HTR-8/SVneo (cell line): ENCODE data around the gene ALKBH3.

ENCODE experiments used
- DNase-seq: peaks from one replicate; pipeline ENCODE4 v3.0.0; 2011; ENCODE audit warnings: low spot score, mixed read lengths; ENCODE audit not compliant: insufficient read length
- FAIRE-seq: peaks from 2 replicates; lab custom pipeline; 2011; peaks lifted over from hg19 to GRCh38; lab: Jason Lieb, UNC

The ALKBH3 gene

GRCh38 chr11:43934601-43935423 is 54.2 kb downstream of the ALKBH3 start:
- FAIRE-seq (no peak), DNase-seq (no peak)

DNA sequence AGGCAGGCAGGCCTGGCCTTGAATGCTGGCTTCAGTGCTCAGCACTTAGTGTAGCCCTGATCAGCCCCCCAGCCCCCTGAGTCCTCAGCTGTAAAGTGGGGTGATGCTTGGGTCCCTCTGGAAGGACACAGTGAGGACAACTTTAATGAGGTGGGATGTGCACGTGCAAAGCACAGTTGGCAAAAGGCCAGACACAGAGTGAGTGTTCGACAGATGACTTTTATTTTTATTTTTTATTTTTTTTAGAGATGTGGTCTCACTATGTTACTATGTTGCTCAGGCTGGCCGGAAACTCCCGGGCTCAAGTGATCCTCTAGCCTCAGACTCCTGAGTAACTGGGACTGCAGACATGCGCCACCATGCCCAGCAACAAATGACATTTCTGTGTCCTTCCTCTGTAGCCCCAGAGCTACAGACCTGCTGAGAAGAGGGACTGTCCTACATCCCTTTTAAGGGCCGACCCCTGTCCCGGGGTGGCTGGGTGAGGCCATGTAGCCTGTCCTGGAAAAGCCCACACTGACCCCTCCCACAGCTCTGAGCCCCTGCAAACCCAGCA is 54.9 kb downstream of the ALKBH3 start:
- FAIRE-seq (no peak), DNase-seq (no peak)

DNA sequence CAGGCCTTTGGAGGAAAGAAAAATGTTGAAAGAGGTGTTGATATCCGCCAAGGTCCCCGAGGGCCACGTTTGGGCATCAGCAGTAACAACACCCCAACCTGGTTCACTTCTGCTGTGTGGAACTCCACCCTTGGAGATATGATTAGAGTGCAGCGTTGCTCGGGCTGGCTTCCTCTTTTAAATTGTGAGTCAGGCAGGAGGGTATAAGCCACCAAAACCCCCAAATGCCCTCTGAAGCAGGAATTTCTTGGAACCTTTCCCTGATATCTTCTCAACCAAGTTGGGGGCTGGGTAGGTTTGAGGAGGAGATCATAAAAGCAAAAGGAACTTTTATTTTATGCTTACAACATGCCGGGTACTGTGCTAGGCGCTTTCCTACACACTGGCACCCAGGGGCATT is 55.4 kb downstream of the ALKBH3 start:
- FAIRE-seq = no peak

DNA sequence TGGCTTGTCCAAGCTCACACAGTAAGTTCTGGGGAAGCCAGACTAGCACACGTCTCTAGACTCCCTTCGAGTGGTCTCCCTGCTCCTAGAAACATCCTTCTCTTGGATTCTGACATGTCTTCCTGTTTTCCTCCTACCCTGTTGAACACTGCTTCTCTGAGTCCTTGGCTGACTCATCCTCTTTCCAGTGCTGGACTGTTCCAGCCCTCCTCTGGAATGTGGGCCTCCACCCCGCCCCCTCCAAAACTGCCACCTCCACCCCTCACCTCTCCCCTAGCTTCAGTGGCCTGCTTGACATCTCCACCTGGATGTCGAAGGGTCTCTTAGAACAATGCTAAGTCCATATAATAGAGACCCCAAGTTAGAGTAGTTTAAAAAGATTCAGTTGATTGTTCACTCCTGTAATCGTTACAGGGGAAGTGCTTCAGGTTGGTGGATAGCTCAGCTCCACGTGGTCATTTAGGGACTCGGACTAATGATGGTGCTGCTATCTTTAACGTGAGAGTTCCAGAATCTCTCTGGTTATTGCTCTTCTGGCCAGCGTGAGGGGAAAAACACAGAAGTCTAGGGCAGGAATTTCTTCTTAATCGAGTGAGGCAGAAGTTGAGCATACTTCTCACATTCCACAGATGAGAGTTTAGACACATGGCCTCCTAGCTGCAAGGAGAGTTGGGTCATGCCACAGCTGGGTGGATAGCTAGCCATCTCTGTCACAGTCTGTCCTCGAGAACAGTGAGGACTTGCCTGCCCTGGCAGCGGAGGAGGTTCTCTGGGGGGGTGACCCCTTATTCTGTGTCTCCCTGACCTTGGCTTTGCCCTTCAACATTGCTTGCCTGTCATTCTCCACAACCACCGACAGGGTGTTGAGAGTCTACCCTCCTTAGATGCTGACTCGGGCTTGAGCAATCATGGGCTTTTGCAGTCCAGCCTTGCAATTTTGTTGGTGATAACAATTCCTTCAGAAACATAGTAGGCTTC is 57.1 kb downstream of the ALKBH3 start:
- no peak for FAIRE-seq

More for the DNA sequence above, 55.4 kb downstream of the ALKBH3 start:
- no peak for DNase-seq

GRCh38 chr11:43941257-43941994 is 60.8 kb downstream of the ALKBH3 start:
- DNase-seq = no peak
- peak; percentile 26 for FAIRE-seq

More for the DNA sequence above, 57.1 kb downstream of the ALKBH3 start:
- peak; percentile 76 for DNase-seq

- no peak for DNase-seq
Observed at GRCh38 chr11:43942662-43943371, 62.2 kb downstream of the ALKBH3 start.

GRCh38 chr11:43943372-43943930 is 62.8 kb downstream of the ALKBH3 start:
- no peak for DNase-seq
- no peak for FAIRE-seq

More at GRCh38 chr11:43942662-43943371, 62.2 kb downstream of the ALKBH3 start:
- no peak for FAIRE-seq

DNA sequence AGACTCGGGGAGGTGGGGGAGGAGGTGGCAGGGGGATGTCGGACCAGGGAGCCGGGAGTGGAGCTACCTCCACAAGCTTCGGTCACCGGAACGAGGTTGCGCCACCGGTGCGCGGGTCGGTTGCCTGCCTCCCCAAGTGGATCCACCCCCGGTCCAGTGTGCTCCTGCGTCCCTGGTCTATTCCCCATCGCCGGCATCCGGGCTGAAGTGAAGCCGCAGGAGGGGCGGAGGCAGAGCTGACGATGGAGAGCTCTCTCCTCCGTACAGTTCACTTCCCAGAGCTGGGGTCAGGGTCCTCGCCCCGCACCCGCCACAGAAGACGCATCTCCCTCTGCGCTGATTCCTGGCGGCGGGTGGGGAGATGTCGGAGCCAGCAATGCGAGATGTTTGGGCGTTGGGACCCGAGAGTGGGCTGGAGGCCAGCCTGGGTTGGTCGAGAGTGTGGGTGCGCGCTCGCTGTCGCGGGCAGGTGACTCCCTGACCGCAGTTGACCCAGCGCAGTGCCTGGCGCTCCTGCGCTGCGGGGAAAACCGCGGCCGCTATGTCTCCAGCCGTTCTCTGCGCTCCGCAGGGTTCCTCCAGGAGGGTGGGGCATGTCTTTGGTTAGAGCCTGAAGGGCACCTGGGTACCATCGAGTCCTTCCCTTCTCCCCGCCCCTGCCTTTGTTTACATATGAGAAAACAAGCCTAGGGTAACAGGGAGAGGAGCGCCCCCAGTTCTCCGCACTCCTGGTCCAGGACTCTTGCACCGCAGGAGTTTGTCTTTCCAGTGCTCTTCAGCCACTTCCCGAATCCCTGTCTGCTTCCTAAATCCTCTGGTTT is 63.5 kb downstream of the ALKBH3 start:
- no peak for DNase-seq
- FAIRE-seq = no peak

DNA sequence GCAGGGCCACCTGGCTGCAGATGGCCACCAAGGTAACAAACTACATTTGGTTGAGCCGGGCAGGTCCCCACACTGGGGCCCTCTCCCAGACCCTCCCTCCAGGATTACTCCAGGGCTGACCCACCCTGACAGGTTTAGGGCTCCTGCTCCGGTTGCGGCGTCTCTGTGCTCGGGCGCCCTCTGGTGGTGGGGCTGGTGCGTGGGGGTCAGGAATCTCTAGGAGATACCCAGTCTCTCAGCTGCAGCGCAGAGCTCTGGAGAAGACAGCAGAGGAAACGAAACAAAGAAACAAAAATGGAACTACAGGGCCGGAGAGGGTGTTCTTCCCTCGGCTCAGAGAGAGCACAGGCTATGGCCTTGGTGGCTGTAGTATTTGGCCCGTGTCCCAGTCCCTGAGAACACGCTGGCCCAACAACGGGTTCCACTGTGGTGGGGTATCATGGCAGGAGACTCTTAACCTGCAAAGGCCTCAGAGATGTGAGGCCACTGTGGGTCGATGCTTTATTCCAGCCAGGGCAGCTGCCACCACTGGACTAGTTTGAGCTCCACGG is 64.2 kb downstream of the ALKBH3 start:
- no peak for FAIRE-seq
- peak; percentile 71 for DNase-seq

DNA sequence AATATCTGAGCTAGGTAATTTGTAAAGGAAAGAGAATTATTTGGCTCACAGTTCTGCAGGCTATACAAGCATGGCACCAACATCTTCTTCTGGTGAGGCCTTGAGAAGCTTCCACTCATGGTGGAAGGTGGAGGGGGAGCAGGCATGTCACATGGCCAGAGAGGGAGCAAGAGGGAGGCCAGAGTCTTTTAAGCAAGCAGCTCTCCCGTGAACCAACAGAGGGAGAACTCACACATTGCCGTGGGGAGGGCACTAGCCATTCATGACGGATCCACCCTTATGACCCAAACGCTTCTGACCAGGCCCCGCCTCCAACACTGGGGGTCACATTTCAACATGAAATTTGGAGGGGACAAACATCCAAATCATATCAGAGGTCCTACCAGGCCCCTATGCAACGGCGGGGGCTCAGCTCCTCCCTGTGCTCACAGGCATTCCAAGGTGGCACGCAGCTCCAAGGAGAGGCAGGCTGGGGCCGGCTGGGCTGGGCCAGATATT is 66.4 kb downstream of the ALKBH3 start:
- FAIRE-seq (peak; percentile 13), DNase-seq (no peak)

DNA sequence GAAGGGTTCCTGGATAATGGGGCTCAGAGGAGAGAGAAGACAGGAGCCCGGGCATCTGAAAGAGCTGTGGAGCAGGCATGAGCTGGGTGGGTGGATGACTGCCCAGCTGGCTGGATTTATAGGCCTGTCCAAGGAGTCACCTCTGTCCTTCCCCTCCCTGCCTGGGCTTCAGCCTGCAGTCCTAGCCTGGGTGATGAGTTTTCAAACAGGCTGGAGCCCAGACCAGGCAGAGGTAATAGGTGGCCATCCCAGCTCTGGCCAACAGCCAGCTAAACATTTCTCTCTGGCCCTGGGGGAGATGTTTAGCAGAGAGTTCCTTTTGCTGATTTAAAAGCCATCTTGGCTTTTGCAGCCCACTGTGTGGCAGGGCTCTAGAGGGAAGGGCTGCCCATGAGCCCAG is 67.2 kb downstream of the ALKBH3 start:
- DNase-seq (no peak), FAIRE-seq (no peak)

- no peak for FAIRE-seq
- no peak for DNase-seq
Observed at GRCh38 chr11:43948341-43949225, 68.0 kb downstream of the ALKBH3 start.

- DNase-seq (no peak), FAIRE-seq (peak; percentile 44)
Observed at GRCh38 chr11:43950311-43950855, 69.8 kb downstream of the ALKBH3 start.

GRCh38 chr11:43951231-43951630 is 70.6 kb downstream of the ALKBH3 start:
- no peak for DNase-seq
- no peak for FAIRE-seq

GRCh38 chr11:43952020-43952400 is 71.4 kb downstream of the ALKBH3 start:
- DNase-seq (no peak), FAIRE-seq (no peak)
